Panc1 (cell line): ENCODE data around the gene CDIP1. TPM values are rescaled to one million over a fixed set of nuclear protein-coding genes. Genes with fewer than 3 reads are reported as not detected.

Source experiments
- ATAC-seq: fragments of 200-7000 bp; cut with Tn5 transposase; 2 replicates; pipeline ENCODE4 v1.9.1; 2020; ENCODE audit warnings: mild to moderate bottlenecking, moderate library complexity
- BruUV-seq: library from RNA; stranded (reverse); fragments of 400-500 nt; replicated peaks from 2 replicates; lab custom pipeline; 2021; lab: Mats Ljungman, UMichigan
- CTCF ChIA-PET: fragments of 300-600 bp; sonication (Branson Sonifier 250); formaldehyde crosslinking; loops from one replicate; lab custom pipeline; 2022; ENCODE audit warnings: antibody characterized with exemption; lab: Charles Lee
- POLR2A ChIA-PET: fragments of 300-600 bp; sonication (Branson Sonifier 250); formaldehyde crosslinking; loops from one replicate; lab custom pipeline; 2022; ENCODE audit warnings: antibody characterized with exemption; lab: Charles Lee
- DNase-seq: peaks from one replicate; pipeline ENCODE4 v3.0.0-alpha.2; 2010; ENCODE audit warnings: low read depth, low spot score
- H3K27ac ChIP-seq: 2 replicates; pipeline ENCODE4 v1.5.1; 2011; ENCODE audit warnings: mild to moderate bottlenecking, low read length, inconsistent platforms
- H3K27me3 ChIP-seq: fragments of 200-500 bp; sonication (Bioruptor generic); 2 replicates; pipeline ENCODE4 v1.6.0; 2014; ENCODE audit warnings: low read length, inconsistent platforms; ENCODE audit not compliant: control insufficient read depth, insufficient read depth
- H3K36me3 ChIP-seq: fragments of 200-500 bp; sonication (Bioruptor generic); 2 replicates; pipeline ENCODE4 v1.5.1; 2014; ENCODE audit warnings: inconsistent platforms, mild to moderate bottlenecking, low read length, moderate library complexity; ENCODE audit not compliant: control insufficient read depth, insufficient read depth
- H3K4me1 ChIP-seq: 2 replicates; pipeline ENCODE4 v1.5.1; 2011; ENCODE audit warnings: inconsistent platforms, mild to moderate bottlenecking, low read length, moderate library complexity; ENCODE audit not compliant: control insufficient read depth, insufficient read depth
- H3K4me3 ChIP-seq, 2 experiments: 2 replicates each; pipeline ENCODE4 v1.5.1; 2011 to 2012; ENCODE audit warnings: low read depth in 2 of 2, low read length in 2 of 2, mild to moderate bottlenecking in 2 of 2, inconsistent platforms in 1 of 2, moderate library complexity in 1 of 2
- H3K9me3 ChIP-seq: fragments of 200-500 bp; sonication (Bioruptor generic); 2 replicates; pipeline ENCODE4 v1.5.1; 2014; ENCODE audit warnings: low read depth, mild to moderate bottlenecking, inconsistent platforms, low read length, moderate library complexity; ENCODE audit not compliant: control insufficient read depth, insufficient read depth
- CTCF ChIP-seq: fragments of 450-650 bp; IDR thresholded peaks from 2 replicates; pipeline ENCODE4 v1.5.1; 2017; ENCODE audit warnings: mild to moderate bottlenecking
- POLR2AphosphoS5 ChIP-seq: IDR thresholded peaks from 2 replicates; pipeline ENCODE4 v1.6.1; 2012; ENCODE audit warnings: mild to moderate bottlenecking, low read depth, low read length, moderate library complexity
- REST ChIP-seq, 2 experiments: IDR thresholded peaks; 2 replicates each; pipeline ENCODE4 v1.6.1; 2011 to 2012; ENCODE audit warnings: low read depth in 2 of 2, control low read depth in 1 of 2, low read length in 1 of 2, mild to moderate bottlenecking in 1 of 2, moderate library complexity in 1 of 2; ENCODE audit not compliant: insufficient read depth in 1 of 2
- SIN3A ChIP-seq: IDR thresholded peaks from 2 replicates; pipeline ENCODE4 v1.6.1; 2012; ENCODE audit warnings: low read depth, mild to moderate bottlenecking, low read length, moderate library complexity, borderline replicate concordance; ENCODE audit not compliant: insufficient read depth
- TCF7L2 ChIP-seq: IDR thresholded peaks from 2 replicates; pipeline ENCODE4 v1.6.1; 2011; ENCODE audit warnings: mild to moderate bottlenecking, low read depth, low read length, inconsistent platforms
- in situ Hi-C: cut with HindIII; loops from 2 replicates; pipeline ENCODE4 v1.10.0; 2016; ENCODE audit warnings: low sequenced_read_pairs, low pct_unique_long_range_greater_than_20kb
- intact Hi-C: fragments of 100-400 bp; cut with micrococcal nuclease; formaldehyde crosslinking; loops from one replicate; pipeline ENCODE4 v1.10.0; 2022; ENCODE audit not compliant: unreplicated experiment
- total RNA-seq: library from RNA; stranded (reverse); gene quantifications from one replicate; pipeline ENCODE4 v1.2.1, GENCODE V29; 2021; ENCODE audit not compliant: unreplicated experiment

CDIP1 gene
- total RNA-seq, 1 experiment from 2014 or later: 26.8 TPM

- in situ Hi-C loops (no loop called here), intact Hi-C loops (no loop called here)
- no peak within 1 kb of the TSS for H3K4me3 ChIP-seq
- no peak within 1 kb of the TSS for H3K27ac ChIP-seq
- no peak for TF ChIP-seq SIN3A
- TF ChIP-seq POLR2AphosphoS5: no peak
- no peak for TF ChIP-seq TCF7L2
- TF ChIP-seq REST (IDR thresholded peaks at IDR 0.05; ENCODE audit: insufficient read depth in 1 of 2, low read depth in 2 of 2, low read length in 1 of 2): no peak
- no peak for TF ChIP-seq CTCF
- H3K9me3 ChIP-seq: no peaks in the 10 kb centered on the region
- no peak for DNase-seq
- CTCF ChIA-PET: interaction anchor here (0.6 to 0.7 kb wide), 2 partner anchors 26 to 32 kb away, joined by 6 read pairs; no protein-coding TSS in a partner anchor
- ATAC-seq: 0 out of 2 replicates have a peak, but pooled peaks have one; percentile 44
- H3K27me3 ChIP-seq: no peaks in the 10 kb centered on the region
- POLR2A ChIA-PET: no interaction called here
- H3K4me1 ChIP-seq: no peaks in the 10 kb centered on the region
- no peaks in the 10 kb centered on the region for H3K36me3 ChIP-seq
- BruUV-seq: no TSS peak
Measured at GRCh38 chr16:4556112-4556511, 17.5 kb upstream of the CDIP1 start, which contains the start of gene C16orf96. C16orf96 (plus strand) TSS chr16:4556340; CDS start chr16:4556490, 150 bp downstream.

GRCh38 chr16:4552541-4552940 is 14.0 kb upstream of the CDIP1 start:
- H3K27me3 ChIP-seq: no peaks in the 10 kb centered on the region
- no peaks in the 10 kb centered on the region for H3K36me3 ChIP-seq
- ATAC-seq (no peak), DNase-seq (no peak)
- ChIA-PET POLR2A (no interaction called here), CTCF (no interaction called here)
- no peak overlapping the region for H3K4me3 ChIP-seq
- no peak overlapping the region for H3K27ac ChIP-seq
- intact Hi-C loops: no loop called here
- H3K9me3 ChIP-seq: no peaks in the 10 kb centered on the region
- BruUV-seq: no TSS peak
- TF ChIP-seq CTCF: no peak
- no peak for TF ChIP-seq SIN3A
- no peak for TF ChIP-seq TCF7L2
- no peak for TF ChIP-seq REST (IDR thresholded peaks at IDR 0.05; ENCODE audit: insufficient read depth in 1 of 2, low read depth in 2 of 2, low read length in 1 of 2)
- no peak for TF ChIP-seq POLR2AphosphoS5
- in situ Hi-C loops: no loop called here
- no peaks in the 10 kb centered on the region for H3K4me1 ChIP-seq
